Transverse colon (tissue), 4 donors: Measurements from ENCODE around the gene MRPL52.
"Not testable (repeated sequence)": the region's sequence is repeated elsewhere in the genome, so short reads cannot be mapped to it uniquely, and the experiment has no call there.

Experiments
- CTCF ChIP-seq, 5 experiments: fragments of 200-600 bp in 3 of 5; fragments of 450-650 bp in 2 of 5; sonication (generic) in 3 of 5; IDR thresholded peaks; 1 replicate in 2 of 5; 2 replicates in 3 of 5; pipeline ENCODE4 v1.5.1; 2016 to 2017; ENCODE audit warnings: antibody characterized with exemption in 5 of 5, inconsistent platforms in 3 of 5, mild to moderate bottlenecking in 2 of 5, moderate library complexity in 1 of 5
- EP300 ChIP-seq: sonication (generic); formaldehyde crosslinking; IDR thresholded peaks from one replicate; pipeline ENCODE4 v1.6.1; 2017; ENCODE audit warnings: antibody characterized with exemption, low read depth
- POLR2A ChIP-seq: fragments of 450-650 bp; IDR thresholded peaks from one replicate; pipeline ENCODE4 v1.6.1; 2016; ENCODE audit warnings: antibody characterized with exemption, mild to moderate bottlenecking, moderate library complexity
- POLR2AphosphoS5 ChIP-seq, 3 donors: sonication (generic); formaldehyde crosslinking; IDR thresholded peaks; one replicate each; pipeline ENCODE4 v1.6.1; 2016; ENCODE audit warnings: antibody characterized with exemption in 3 of 3

- not testable (repeated sequence) for TF ChIP-seq POLR2AphosphoS5 (IDR thresholded peaks at IDR 0.05); CTCF (IDR thresholded peaks at IDR 0.05); POLR2A; EP300
Observed at GRCh38 chr14:22852178-22852577, 22.5 kb downstream of the MRPL52 start.
